Activated effector memory CD4-positive, alpha-beta T cell treated with Interleukin-2 at 50 U/mL for 16 hours (primary cell): Measurements from ENCODE around the gene NKAPD1.
"Not testable (repeated sequence)": the region's sequence is repeated elsewhere in the genome, so short reads cannot be mapped to it uniquely, and the experiment has no call there.

Source experiments
- DNase-seq: peaks from one replicate; pipeline ENCODE4 v3.0.0-alpha.2; 2020

Gene NKAPD1, protein sequence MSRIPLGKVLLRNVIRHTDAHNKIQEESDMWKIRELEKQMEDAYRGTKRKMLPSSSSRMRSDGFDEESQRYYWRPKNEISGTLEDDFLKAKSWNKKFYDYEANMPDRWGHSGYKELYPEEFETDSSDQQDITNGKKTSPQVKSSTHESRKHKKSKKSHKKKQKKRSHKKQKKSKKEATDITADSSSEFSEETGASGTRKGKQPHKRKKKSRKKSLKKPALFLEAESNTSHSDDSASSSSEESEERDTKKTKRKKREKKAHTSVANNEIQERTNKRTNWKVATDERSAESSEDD

DNA sequence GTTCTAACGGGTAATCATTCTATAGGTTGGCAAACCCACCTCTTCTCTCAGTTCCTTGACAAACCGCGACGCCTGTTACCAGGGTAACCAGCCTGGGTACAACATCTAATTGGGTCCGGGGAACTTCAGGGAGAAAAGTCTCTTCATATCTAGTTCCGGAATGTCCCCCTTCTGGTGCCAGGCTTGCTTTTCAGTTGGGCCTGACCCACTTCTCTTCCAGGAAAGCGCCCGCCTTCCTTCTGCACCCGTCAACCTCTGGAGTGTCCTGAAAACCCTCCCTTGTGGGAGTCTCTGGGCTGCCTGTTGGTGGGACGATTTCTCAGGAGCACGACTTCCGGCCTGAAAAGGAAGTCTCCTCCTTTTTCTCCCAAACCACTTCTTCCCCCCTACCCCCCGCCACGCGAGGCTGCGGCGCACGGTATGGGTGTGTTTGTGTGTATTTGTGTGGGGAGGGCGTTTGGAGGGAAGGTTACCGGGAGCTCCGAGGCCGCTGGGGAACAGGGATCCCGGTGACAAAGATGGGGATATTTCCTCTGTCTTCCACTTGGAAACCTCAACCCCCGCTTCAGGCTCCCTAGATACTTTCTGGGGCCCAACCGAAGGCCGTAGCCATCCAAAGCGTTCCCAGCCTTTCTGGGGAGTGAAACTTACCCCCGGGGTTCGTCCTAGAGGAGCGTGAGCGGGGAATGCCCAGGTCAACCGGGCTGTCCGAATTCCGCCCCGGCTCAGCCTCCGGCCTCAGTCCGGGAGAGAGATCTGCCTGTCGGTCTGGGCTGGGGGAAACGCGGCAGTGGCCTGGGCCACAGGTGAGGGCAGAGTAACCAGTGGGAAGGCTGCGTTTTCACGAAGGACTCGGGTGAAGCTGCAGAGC is at the start of gene NKAPD1, which contains the start of gene PIH1D2:
NKAPD1 (plus strand) TSS at position 359 of the 871 bp plus-strand sequence. CDS start 1,276 bp downstream, outside the sequence.
PIH1D2 (minus strand) TSS at position 77 of the 871 bp plus-strand sequence. CDS start 843 bp downstream, outside the sequence.
- peak; percentile 68 for DNase-seq

DNA sequence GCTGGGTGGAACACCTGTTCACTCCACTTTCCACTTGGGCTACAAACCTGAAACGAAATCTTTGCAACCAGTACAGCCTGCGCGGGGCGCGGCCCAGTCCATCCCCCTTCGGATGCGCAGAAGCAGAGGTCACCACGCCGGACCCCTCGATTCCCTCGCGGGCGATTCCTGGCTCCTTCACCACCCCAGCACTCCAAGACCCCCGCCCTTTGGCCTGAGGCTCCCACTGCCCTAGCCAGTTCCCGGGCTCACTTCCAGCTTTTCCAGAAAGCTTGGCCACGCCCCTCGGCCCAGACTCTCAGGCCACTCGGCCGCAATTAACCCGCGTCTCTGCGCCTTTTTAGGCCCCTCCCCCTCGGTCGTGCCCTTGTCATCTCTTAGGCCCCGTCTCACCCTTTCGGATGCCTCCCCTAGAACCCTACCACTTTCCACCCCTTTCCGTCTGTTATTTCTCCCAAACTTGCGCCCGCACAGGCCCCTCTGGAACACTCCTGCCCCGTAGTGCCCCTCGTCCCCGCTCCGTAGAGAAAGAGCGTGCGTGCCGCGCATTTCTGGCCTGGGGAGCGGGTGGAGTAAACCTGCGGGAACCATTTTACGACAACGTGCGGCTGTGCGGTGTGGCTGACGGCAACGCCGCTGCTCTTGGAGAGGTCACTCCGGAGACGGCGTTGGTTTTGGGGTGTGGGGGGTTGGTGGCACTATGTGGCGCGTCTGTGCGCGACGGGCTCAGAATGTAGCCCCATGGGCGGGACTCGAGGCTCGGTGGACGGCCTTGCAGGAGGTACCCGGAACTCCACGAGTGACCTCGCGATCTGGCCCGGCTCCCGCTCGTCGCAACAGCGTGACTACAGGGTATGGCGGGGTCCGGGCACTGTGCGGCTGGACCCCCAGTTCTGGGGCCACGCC is 49.1 kb upstream of the NKAPD1 start, which contains the start of gene DLAT:
DLAT (plus strand) TSS at position 636 of the 906 bp plus-strand sequence; CDS start at position 701, 65 bp downstream.
- DNase-seq: peak; percentile 77

DNA sequence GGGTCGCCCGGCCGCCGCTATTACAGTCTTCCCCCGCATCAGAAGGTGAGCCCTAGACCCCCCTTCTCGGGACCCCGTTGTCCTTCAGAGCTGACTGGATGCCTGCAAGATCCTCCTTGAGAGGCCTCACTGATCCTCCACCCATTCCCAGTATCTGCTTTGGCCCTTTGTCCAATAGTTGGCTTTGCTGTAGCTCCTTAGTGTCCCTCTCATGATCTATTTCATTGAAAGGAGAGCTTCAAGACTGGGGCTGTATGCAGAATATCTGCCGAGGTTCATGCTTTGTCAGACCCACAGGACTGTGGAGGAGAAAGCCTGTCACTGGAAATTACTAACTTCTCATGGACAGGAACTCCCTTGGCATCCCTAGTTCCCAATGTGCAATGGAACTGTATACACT is 48.4 kb upstream of the NKAPD1 start:
- no peak for DNase-seq

DNA sequence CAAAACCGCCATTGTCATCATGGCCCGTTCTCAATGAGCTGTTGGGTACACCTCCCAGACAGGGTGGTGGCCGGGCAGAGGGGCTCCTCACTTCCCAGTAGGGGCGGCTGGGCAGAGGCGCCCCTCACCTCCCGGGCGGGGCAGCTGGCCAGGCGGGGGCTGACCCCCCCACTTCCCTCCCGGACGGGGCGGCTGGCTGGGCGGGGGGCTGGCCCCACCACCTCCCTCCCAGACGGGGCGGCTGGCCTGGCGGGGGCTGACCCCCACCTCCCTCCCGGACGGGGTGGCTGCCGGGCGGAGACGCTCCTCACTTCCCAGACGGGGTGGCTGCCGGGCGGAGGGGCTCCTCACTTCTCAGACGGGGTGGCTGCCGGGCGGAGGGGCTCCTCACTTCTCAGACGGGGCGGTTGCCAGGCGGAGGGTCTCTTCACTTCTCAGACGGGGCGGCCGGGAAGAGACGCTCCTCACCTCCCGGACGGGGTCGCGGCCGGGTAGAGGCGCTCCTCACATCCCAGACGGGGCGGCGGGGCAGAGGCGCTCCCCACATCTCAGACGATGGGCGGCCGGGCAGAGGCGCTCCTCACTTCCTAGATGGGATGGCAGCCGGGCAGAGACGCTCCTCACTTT is 47.2 kb upstream of the NKAPD1 start:
- DNase-seq: not testable (repeated sequence)

DNA sequence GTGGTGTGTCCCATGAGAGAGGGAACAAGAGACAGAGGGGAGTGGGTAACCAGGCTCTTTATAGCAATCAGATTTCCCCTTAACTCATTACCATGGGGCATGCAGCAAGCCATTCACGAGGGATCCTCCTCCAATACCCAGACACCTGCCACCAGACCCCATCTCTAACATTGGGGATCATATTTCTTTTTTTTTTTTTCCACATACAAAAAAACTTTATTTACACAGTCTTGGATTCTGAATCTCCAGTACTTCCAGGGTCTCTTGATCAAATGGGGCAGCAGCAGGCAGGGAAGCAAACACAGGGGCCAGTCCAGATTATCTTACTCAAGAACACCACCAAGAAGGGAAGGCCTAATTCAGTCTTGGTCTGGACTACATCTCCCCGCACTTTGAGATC is 44.6 kb upstream of the NKAPD1 start:
- no peak for DNase-seq

DNA sequence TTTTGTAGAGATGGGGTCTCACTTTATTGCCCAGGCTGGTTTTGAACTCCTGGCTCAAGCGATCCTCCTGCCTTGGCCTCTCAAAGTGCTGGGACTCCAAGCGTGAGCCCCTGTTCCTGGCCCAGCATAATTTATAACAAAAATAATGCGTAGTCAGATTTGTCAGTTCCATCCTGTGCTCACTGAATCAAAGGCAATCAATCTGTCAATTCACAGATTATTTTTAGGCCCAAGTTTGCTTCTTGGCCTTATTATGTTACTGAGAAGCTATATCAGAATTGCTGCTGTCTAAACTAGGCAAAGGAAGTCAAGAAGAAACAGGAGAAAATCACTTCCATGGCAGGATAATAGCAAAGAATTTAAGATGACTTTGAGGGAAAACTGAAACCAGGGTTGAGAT is 40.2 kb upstream of the NKAPD1 start:
- DNase-seq: no peak

DNA sequence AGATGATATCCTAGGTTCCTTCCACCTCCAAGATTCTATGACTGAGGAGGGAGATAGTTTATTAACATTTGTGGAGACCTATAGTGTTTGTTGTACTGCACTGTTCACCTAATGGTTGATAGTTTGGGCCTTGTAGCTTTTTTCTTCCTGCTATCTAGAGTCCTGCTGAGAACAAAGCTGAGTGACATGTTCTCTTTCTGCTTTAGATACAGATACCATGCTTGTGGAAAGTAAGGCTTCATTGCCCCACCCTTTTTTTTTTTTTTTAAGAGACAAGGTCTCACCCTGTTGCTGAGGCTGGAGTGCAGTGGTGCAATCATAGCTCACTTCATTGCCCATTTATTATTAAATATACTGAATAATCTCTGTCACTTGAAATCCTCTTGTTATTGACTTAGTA is 36.6 kb upstream of the NKAPD1 start:
- no peak for DNase-seq

DNA sequence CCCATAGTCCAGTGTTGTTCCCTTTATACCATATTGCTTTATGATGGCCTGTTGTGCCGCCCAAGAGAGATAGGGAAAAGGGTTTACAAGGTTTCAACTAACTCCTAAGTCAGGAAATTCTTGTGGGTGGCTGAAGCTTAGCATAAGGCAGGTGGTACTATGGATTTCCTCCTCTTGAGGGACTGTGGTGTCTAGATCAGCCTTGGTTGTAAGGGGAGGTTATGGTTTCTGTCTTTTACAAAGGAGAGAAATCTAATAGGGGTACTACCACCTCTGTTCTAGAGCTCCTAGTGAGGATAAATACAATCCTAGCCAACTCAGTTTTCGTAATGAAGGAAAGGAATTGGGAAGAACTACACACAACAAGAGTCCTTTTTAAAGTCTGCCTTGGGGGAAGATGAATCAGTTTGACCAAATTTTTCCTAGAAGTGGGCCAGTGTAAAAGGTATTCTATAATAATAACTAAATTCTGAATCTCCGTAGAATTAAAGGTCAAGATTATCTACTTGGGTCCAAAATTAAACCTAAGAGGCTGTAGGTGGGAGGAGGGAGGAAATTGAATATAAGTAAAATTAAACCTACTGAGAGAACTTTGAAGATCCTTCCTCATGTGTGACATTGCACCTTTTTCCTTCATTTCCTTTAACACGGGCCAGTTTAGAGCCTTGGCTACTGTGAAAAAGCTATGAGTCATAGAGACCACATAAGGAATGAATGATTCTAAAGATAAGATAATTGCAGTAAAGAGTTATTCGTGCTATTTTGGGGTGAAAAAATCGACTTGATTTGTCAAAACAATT is 31.7 kb upstream of the NKAPD1 start:
- DNase-seq: no peak

DNA sequence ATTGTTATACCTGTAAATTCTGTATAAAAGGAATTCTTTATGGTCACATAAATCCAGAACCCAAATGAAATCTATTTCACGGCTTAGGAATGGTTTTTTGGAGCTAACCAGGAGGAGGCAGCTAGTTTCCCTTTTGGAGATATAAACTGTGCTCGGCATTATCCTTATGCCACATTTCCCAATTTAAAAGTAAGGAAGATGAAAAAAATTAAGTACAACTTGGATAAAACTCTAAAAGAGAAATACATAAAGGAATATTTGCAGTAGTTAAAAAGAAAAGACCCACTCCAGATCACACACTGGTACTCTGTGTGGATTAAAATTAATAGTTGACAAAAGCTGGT is 31.2 kb upstream of the NKAPD1 start:
- no peak for DNase-seq

DNA sequence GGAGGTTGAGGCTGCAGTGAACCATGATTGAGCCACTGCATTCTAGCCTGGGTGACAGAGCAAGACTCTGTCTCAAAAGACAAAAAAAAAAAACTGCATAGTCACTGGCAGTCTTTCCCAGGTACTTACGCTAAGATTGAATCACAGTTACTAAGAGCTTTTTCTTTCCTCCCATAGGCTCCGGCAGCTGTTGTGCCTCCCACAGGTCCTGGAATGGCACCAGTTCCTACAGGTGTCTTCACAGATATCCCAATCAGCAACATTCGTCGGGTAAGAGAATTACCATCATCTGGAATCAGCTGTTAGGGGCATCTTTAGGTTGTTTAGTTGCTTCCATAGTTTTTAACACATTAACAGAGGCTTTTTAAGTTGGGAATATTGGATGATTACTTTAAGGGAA is 29.1 kb upstream of the NKAPD1 start:
- DNase-seq: no peak

DNA sequence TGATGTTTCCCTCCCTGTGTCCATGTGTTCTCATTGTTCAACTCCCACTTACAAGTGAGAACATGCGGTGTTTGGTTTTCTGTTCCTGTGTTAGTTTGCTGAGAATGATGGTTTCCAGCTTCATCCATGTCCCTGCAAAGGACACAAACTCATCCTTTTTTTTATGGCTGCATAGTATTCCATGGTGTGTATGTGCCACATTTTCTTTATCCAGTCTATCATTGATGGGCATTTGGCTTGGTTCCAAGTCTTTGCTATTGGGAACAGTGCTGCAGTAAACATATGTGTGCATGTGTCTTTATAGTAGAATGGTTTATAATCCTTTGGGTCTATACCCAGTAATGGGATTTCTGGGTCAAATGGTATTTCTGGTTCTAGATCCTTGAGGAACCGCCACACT is 27.5 kb upstream of the NKAPD1 start:
- not testable (repeated sequence) for DNase-seq

DNA sequence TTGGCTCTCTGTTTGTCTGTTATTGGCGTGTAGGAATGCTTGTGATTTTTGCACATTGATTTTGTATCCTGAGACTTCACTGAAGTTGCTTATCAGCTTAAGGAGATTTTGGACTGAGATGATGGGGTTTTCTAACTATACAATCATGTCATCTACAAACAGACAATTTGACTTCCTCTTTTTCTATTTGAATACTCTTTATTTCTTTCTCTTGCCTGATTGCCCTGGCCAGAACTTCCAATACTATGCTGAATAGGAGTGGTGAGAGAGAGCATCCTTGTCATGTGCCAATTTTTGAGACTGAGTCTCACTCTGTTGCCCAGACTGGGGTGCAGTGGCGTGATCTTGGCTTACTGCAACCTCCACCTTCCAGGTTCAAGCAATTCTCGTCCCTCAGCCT is 25.8 kb upstream of the NKAPD1 start:
- not testable (repeated sequence) for DNase-seq

DNA sequence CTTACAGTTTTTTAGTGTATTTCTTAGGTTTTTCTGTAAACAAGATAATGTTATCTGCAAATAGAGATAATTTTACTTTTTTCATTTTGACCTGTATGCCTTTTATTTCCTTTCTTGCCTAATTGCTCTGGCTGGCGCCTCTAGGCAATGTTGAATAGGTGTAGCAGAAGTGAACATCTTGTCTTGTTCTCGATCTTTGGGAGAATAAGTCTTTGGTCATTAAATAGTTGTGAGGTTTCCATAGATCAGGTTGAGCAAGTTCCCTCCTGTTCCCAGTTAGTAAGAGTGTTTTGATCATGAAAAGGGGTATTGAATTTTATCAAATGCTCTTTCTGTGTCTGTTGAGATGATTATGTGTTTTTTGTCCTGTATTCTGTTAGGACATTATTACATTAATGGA is 24.3 kb upstream of the NKAPD1 start:
- DNase-seq: no peak

DNA sequence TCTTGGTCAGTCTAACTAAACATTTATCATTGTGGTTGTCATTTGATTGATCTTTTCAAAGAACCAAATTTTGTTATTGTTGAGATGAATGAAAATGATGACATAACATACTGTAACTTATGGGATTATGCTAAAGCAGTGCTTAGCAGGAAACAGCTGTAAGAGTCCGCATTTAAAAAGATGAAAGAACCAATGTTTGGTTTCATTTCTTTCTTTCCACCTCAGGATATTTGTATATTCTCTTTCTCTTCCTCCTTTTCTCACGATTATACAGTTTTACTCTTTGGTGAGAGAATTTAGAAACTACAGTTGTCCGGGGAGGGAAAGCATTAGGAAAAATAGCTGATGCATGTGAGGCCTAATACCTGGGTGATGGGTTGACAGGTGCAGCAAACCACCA is 23.4 kb upstream of the NKAPD1 start:
- DNase-seq: no peak

DNA sequence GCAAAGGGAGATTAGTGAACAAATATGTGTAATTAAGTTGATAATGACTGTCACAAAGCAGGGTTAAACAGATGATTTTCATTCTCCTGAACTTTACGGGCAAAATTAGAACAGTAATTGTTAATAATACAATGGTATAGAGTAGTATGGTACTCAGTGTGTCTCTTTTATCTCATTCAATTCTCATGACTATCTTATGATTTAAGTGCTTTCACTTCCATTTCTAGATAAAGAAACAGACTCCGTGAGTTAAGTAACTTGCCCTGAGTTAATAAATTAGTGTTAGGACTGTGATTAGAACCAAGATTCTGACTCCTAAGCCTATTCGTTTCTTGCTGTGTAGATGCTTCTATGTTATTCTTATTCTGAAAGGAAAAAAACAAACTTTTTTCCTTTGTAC is 22.3 kb upstream of the NKAPD1 start:
- no peak for DNase-seq

DNA sequence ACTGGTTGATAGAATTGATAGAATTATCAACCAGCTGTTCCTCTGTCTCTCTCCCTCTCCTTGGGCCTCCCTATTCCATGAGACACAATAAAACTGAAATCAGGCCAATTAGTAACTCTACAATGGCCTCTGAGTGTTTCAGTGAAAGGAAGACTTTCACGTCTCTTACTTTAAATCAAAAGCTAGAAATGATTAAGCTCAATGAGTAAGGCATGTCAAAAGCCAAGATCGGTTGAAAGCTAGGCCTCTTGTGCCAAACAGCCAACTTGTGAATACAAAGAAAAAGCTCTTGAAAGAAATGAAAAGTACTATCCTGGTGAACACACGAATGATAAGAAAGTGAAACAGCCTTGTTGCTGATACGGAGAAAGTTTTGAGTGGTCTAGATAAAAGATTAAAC is 16.9 kb upstream of the NKAPD1 start:
- no peak for DNase-seq

DNA sequence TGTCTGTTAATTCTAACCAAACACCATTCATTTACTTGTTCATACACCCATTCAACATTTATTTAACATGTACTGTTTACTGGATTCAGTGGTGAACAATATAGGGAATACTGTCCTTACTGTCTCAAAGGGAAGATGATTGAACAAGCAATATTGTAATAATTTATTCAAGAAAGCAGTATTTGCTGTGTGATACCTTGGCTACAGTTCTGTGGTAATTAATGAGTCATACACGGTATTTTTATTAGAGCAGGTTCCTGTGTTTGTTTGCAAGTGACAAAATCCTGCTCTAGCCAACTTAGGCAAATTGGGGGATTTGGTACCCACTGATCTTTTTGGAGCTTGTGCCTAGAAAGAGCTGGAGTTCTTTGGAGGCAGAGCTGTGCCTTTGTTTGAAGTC is 16.0 kb upstream of the NKAPD1 start:
- DNase-seq: no peak

DNA sequence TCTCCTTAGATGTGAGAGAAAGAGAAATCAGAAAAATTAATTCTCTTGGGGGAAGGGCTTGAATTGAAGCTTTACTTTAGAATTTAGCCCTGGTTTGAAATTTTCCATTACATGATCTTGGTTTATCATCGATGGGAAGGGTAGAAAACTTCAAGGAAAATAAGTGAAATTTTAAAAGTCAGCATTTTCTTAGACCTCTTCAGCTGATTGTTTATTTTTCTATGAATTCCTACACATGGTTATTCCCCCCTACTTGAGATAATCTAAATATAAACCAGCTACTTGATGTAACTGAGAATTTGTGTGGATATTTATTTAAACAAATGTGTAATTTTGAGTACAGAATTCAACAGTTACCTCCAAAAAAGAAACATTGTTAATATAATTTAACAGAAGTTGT is 11.2 kb upstream of the NKAPD1 start:
- no peak for DNase-seq

DNA sequence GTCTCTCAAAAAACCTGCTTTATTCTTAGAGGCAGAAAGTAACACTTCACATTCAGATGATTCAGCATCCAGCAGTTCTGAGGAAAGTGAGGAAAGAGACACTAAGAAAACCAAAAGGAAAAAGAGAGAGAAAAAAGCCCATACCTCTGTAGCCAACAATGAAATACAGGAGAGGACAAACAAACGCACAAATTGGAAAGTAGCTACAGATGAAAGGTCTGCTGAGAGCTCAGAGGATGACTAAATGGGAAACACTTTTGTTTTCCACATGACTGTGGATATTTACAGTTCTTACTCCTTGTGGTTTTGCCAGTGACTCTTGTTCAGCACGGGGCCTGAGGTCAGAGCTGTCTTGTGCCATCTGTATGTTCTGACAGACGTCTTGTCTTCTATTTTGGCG is 8.6 kb downstream of the NKAPD1 start:
- DNase-seq: no peak

DNA sequence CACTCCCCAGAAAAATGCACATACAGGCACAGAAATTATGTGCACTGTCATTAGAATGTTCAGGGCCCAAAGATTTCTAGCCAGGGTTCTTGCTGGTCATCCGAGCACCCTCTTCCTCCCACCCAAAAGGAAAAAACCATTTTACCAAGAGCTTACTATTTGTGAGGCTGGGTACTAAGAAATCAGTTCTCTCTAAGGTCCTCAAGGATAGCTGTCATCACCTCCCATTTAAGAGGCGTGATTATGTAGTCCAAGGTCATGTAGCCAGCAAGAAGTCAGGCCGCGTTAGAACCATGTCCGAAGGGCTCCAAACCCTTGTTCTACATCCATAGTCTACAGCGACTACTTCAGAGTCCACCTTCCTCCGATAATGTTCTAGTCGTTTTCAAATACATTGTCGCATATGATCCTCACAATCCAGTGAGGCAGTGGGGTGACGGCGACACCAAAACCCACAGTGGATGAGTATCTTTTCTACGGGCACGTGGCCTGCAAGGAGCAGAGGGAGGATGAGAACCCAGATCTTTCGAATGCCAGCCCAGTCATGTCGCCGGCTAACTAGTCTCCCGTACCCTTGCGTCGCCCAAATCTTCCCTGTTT is 11.8 kb downstream of the NKAPD1 start:
- DNase-seq: no peak
